Neuron (in vitro differentiated cells): ENCODE data around the gene DROSHA.
"Not testable (repeated sequence)": the region's sequence is repeated elsewhere in the genome, so short reads cannot be mapped to it uniquely, and the experiment has no call there.

Experiments used
- H2AFZ ChIP-seq: one replicate; pipeline ENCODE4 v1.6.1; 2013; ENCODE audit warnings: low read depth, mild to moderate bottlenecking, inconsistent platforms, low read length, moderate library complexity
- H3K27me3 ChIP-seq: one replicate; pipeline ENCODE4 v1.6.1; 2013; ENCODE audit warnings: low read length; ENCODE audit not compliant: insufficient read depth
- H3K36me3 ChIP-seq: one replicate; pipeline ENCODE4 v1.6.1; 2013; ENCODE audit warnings: low read length; ENCODE audit not compliant: insufficient read depth
- H3K4me1 ChIP-seq: one replicate; pipeline ENCODE4 v1.6.1; 2013; ENCODE audit warnings: low read length; ENCODE audit not compliant: insufficient read depth
- H3K4me3 ChIP-seq: 2 replicates; pipeline ENCODE4 v1.5.1; 2013; ENCODE audit warnings: mild to moderate bottlenecking, low read length, moderate library complexity
- H3K9me3 ChIP-seq: one replicate; pipeline ENCODE4 v1.6.1; 2013; ENCODE audit warnings: low read length

DROSHA gene

DNA sequence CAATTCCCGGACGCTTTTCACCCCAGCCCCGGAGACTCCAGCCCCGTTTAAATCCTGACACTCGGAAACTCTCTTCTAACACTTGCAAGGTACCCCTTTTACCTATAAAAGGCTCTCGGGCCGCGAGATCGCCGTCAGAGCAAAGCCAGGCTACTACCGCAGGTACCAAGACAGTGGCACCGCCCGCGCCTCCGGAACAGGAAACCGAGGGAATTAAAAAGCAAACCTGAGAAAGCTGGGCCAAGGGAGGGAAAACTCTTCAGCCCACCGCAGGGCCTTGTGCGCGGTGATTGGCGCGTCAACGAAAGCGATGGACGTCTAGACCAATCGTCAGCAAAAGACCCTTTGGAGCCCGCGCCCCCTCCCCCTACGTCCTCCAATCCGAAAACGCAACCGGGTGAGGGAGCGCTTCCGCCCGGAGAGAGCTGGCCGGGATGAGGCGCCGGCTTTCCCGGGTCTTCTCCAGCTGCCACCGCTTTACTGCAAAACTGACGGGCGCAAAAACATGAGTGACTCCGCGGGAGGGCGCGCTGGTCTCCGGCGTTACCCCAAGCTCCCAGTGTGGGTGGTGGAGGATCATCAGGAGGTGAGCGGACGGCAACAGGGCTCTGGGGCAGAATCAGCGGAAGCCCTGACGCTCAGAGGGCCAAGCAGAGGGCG is at the start of gene DROSHA, which contains the start of gene C5orf22:
Gene DROSHA, minus strand, starts transcription at position 206 of the 660 bp plus-strand sequence. CDS start 3,034 bp downstream, outside the sequence.
Gene C5orf22, plus strand, starts transcription at position 414 of the 660 bp plus-strand sequence. Its CDS starts 92 bp downstream, at position 506.
- peak within 1 kb of the TSS; percentile 81 for H2AFZ ChIP-seq
- H3K36me3 ChIP-seq, result peaks cover 53% of the 10 kb centered on the region
- H3K4me3 ChIP-seq, result peak within 1 kb of the TSS; percentile 78

GRCh38 chr5:31579558-31579957 is 47.7 kb upstream of the DROSHA start:
- Histone ChIP-seq H3K4me3 (no peak overlapping the region), H3K27me3 (no peaks in the 10 kb centered on the region), H2AFZ (no peak overlapping the region), H3K4me1 (no peaks in the 10 kb centered on the region), H3K36me3 (no peaks in the 10 kb centered on the region), H3K9me3 (no peaks in the 10 kb centered on the region)

More for the DNA sequence above, at the start of gene DROSHA, which contains the start of gene C5orf22:
- Histone ChIP-seq H3K9me3 (no peaks in the 10 kb centered on the region), H3K4me1 (peaks cover 29% of the 10 kb centered on the region), H3K27me3 (no peaks in the 10 kb centered on the region)

GRCh38 chr5:31577438-31577837 is 45.5 kb upstream of the DROSHA start:
- H3K27me3 ChIP-seq, result no peaks in the 10 kb centered on the region
- H2AFZ ChIP-seq, result no peak overlapping the region
- H3K4me1 ChIP-seq, result no peaks in the 10 kb centered on the region
- no peaks in the 10 kb centered on the region for H3K9me3 ChIP-seq
- H3K36me3 ChIP-seq, result no peaks in the 10 kb centered on the region
- H3K4me3 ChIP-seq, result no peak overlapping the region

DNA sequence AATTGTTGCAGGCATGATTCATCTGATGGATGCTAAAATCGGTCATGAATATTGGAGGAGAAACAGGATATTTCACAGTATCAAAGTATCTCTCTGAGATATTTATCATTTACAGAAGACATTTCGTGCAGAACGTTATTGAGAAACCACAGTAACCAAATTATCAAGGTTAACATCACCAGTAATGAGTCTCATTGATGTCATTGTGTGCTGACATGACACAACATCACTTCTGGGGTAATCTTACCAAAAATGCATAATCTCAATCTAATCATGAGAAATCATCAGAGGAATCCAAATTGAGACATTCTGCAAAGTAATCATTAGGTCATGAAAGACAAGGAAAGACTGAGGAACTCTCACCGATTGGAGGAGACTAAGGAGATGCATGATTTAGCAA is 42.9 kb upstream of the DROSHA start:
- Histone ChIP-seq H3K4me1 (no peaks in the 10 kb centered on the region), H3K27me3 (no peaks in the 10 kb centered on the region), H3K4me3 (no peak overlapping the region), H3K9me3 (no peaks in the 10 kb centered on the region), H3K36me3 (no peaks in the 10 kb centered on the region), H2AFZ (no peak overlapping the region)

- Histone ChIP-seq H3K9me3 (no peaks in the 10 kb centered on the region), H3K4me1 (no peaks in the 10 kb centered on the region), H2AFZ (no peak overlapping the region), H3K27me3 (no peaks in the 10 kb centered on the region), H3K36me3 (no peaks in the 10 kb centered on the region), H3K4me3 (no peak overlapping the region)
Observed at GRCh38 chr5:31573494-31574142, 41.7 kb upstream of the DROSHA start.

- Histone ChIP-seq H3K4me1 (no peaks in the 10 kb centered on the region), H3K4me3 (no peak overlapping the region), H3K36me3 (no peaks in the 10 kb centered on the region), H3K27me3 (no peaks in the 10 kb centered on the region), H3K9me3 (peaks cover 3% of the 10 kb centered on the region), H2AFZ (no peak overlapping the region)
Observed at GRCh38 chr5:31569068-31569467, 37.2 kb upstream of the DROSHA start.

DNA sequence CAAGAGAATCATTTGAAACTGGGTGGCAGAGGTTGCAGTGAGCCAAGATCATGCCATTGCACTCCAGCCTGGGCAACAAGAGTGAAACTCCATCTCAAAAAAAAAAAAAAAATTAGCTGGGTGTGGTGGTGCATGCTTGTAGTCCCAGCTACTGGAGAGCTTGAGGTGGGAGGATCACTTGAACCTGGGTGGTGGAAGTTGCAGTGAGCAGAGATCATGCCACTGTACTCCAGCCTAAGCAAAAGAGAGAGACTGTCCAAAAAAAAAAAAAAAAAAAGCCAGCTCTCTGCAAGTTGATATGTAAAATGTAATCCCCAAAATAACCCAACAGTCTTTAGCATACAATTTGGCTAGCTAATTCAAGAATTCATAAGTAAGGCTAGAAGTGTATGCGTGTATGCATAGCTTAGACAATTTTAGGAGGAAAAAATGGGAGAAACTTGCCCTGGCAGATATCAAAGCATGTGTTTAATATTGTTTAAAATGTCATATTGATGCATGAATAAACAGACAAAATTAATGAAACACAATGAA is 36.5 kb upstream of the DROSHA start:
- Histone ChIP-seq H3K27me3 (no peaks in the 10 kb centered on the region), H3K36me3 (no peaks in the 10 kb centered on the region), H3K9me3 (peaks cover 4% of the 10 kb centered on the region), H2AFZ (no peak overlapping the region), H3K4me3 (no peak overlapping the region), H3K4me1 (no peaks in the 10 kb centered on the region)

GRCh38 chr5:31566362-31566761 is 34.5 kb upstream of the DROSHA start:
- H3K27me3 ChIP-seq, H3K4me3 ChIP-seq: not testable (repeated sequence)

DNA sequence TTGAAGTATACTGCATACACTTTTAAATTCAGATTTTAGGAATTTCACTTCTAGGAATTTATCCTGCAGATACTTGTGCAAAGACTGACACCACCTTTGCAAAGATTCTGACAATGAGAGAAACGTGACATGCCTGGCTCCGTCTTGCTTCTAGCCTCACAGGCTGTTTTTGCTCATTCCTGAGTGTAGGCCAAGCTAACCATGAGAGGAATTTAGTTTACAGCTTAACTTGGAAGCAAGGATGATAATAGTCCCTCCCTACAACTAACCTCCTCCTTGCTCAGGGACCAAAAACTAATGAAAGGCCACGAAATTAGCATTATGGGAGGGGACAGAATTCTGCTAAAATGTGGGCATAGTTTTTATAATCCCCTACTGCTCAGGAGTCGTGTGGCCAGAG is 31.3 kb upstream of the DROSHA start:
- H3K36me3 ChIP-seq, result no peaks in the 10 kb centered on the region
- H3K27me3 ChIP-seq, result no peaks in the 10 kb centered on the region
- no peak overlapping the region for H2AFZ ChIP-seq
- no peaks in the 10 kb centered on the region for H3K4me1 ChIP-seq
- peaks cover 4% of the 10 kb centered on the region for H3K9me3 ChIP-seq
- no peak overlapping the region for H3K4me3 ChIP-seq

More at GRCh38 chr5:31566362-31566761, 34.5 kb upstream of the DROSHA start:
- H3K4me1 ChIP-seq, H3K36me3 ChIP-seq, H2AFZ ChIP-seq, H3K9me3 ChIP-seq: not testable (repeated sequence)

- H3K9me3 ChIP-seq, result peaks cover 4% of the 10 kb centered on the region
- no peaks in the 10 kb centered on the region for H3K4me1 ChIP-seq
- no peak overlapping the region for H3K4me3 ChIP-seq
- no peak overlapping the region for H2AFZ ChIP-seq
- no peaks in the 10 kb centered on the region for H3K27me3 ChIP-seq
- no peaks in the 10 kb centered on the region for H3K36me3 ChIP-seq
Observed at GRCh38 chr5:31561946-31562345, 30.1 kb upstream of the DROSHA start.

DNA sequence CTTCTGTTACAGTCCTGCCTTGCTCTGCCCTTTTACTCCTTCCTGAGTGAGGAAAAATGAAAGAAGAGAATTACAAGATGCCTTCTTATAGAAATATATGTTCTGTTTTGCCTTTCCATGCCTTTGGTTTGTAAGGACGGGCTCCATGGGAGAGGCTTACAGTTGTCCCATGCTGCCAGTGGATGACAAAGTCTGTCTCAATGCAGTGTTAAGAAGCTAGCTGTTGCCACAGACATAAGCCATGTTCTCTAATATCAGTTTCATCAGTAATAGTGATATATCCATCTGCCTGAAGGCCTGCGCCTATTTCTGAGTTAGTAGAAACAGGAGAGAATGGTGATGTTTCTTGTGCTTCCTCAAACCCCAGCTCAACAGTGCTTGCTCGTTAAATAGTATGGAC is 28.0 kb upstream of the DROSHA start:
- no peaks in the 10 kb centered on the region for H3K4me1 ChIP-seq
- H2AFZ ChIP-seq, result no peak overlapping the region
- H3K9me3 ChIP-seq, result peaks cover 2% of the 10 kb centered on the region
- H3K27me3 ChIP-seq, result no peaks in the 10 kb centered on the region
- peaks cover 2% of the 10 kb centered on the region for H3K36me3 ChIP-seq
- no peak overlapping the region for H3K4me3 ChIP-seq

DNA sequence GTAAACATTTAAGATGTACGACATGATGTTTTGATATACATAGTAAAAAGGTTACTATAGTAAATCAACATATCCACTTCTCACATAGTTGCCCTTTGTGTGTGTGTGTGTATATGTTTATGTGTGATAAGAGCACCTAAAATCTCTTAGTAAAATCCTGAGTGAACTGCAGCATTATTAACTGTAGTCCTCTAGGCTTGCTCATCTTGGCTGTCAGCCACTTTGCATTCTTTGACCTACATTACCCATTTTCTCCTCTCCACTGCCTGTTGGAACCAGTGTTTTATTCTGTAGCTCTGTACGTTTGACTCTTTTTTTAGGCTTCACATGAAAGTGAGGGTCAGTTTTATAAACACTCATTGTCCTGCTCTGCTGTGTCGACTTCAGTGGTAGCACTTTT is 24.6 kb upstream of the DROSHA start:
- Histone ChIP-seq H3K27me3 (no peaks in the 10 kb centered on the region), H3K9me3 (no peaks in the 10 kb centered on the region), H3K4me1 (no peaks in the 10 kb centered on the region), H3K4me3 (no peak overlapping the region), H3K36me3 (peaks cover 33% of the 10 kb centered on the region), H2AFZ (no peak overlapping the region)

DNA sequence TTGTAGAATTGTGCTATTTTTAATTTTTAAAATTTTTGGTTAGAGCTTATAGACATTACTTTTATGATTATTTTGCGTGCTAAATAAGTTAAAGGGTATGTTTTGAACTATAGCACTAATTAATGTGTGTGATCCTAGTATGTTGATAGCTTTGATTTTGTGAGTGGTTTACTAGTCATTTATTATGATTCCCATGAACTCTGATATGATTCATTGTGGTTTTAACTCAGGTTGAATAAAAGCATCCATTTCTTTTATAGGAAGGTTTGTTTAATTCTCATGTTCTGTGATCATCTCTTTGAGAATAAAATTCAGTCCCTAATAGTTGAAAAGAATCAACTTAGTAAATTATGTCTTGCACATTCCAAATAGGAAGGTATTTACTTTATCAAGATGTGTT is 22.7 kb upstream of the DROSHA start:
- H2AFZ ChIP-seq, result no peak overlapping the region
- no peaks in the 10 kb centered on the region for H3K4me1 ChIP-seq
- no peaks in the 10 kb centered on the region for H3K27me3 ChIP-seq
- H3K4me3 ChIP-seq, result no peak overlapping the region
- no peaks in the 10 kb centered on the region for H3K9me3 ChIP-seq
- H3K36me3 ChIP-seq, result peaks cover 40% of the 10 kb centered on the region
